MM.1S (cell line): ENCODE measurements around the gene CFP.

ENCODE experiments used
- DNase-seq: peaks from one replicate; pipeline ENCODE4 v3.0.0-alpha.2; 2015
- H2AFZ ChIP-seq: fragments of 300-600 bp; sonication (generic); 2 replicates; pipeline ENCODE4 v1.6.0; 2016; ENCODE audit warnings: antibody characterized with exemption, low read length
- H3F3A ChIP-seq: fragments of 300-600 bp; sonication (generic); 2 replicates; pipeline ENCODE4 v1.6.1; 2016; ENCODE audit warnings: mild to moderate bottlenecking, antibody characterized with exemption, low read length, moderate library complexity, mixed read lengths; ENCODE audit not compliant: insufficient read depth
- H3K27ac ChIP-seq: fragments of 300-600 bp; sonication (generic); 2 replicates; pipeline ENCODE4 v1.5.1; 2016; ENCODE audit warnings: mild to moderate bottlenecking, low read length
- H3K27me3 ChIP-seq: fragments of 300-600 bp; sonication (generic); replicated peaks from 2 replicates; pipeline ENCODE4 v1.6.0; 2016; ENCODE audit warnings: low read length; ENCODE audit not compliant: insufficient read depth
- H3K36me3 ChIP-seq: fragments of 300-600 bp; sonication (generic); replicated peaks from 2 replicates; pipeline ENCODE4 v1.6.1; 2016; ENCODE audit warnings: mild to moderate bottlenecking, low read length, mixed read lengths; ENCODE audit not compliant: insufficient read depth
- H3K4me1 ChIP-seq: fragments of 300-600 bp; sonication (generic); 2 replicates; pipeline ENCODE4 v1.6.1; 2016; ENCODE audit warnings: low read length, mixed read lengths
- H3K4me2 ChIP-seq: fragments of 300-600 bp; sonication (generic); 2 replicates; pipeline ENCODE4 v1.6.0; 2016; ENCODE audit warnings: low read depth, low read length
- H3K4me3 ChIP-seq: fragments of 300-600 bp; sonication (generic); 2 replicates; pipeline ENCODE4 v1.5.1; 2016; ENCODE audit warnings: low read length, mixed read lengths
- H3K79me2 ChIP-seq: fragments of 300-600 bp; sonication (generic); 2 replicates; pipeline ENCODE4 v1.6.1; 2016; ENCODE audit warnings: mixed run types, low read length, mixed read lengths
- H3K9ac ChIP-seq: fragments of 300-600 bp; sonication (generic); 2 replicates; pipeline ENCODE4 v1.6.1; 2016; ENCODE audit warnings: low read length, mixed read lengths
- H3K9me2 ChIP-seq: fragments of 300-600 bp; sonication (generic); replicated peaks from 2 replicates; pipeline ENCODE4 v1.6.1; 2016; ENCODE audit warnings: mild to moderate bottlenecking, low read length, mixed read lengths; ENCODE audit not compliant: insufficient read depth
- H3K9me3 ChIP-seq: fragments of 300-600 bp; sonication (generic); replicated peaks from 2 replicates; pipeline ENCODE4 v1.6.1; 2016; ENCODE audit warnings: mild to moderate bottlenecking, low read length, mixed read lengths; ENCODE audit not compliant: insufficient read depth
- H4K20me1 ChIP-seq: fragments of 300-600 bp; sonication (generic); 2 replicates; pipeline ENCODE4 v1.6.1; 2016; ENCODE audit warnings: mild to moderate bottlenecking, low read length, moderate library complexity, mixed read lengths; ENCODE audit not compliant: insufficient read depth
- EZH2 ChIP-seq: fragments of 300-600 bp; sonication (generic); optimal IDR thresholded peaks from 2 replicates; pipeline ENCODE3; 2017; ENCODE audit warnings: low read depth, mild to moderate bottlenecking, antibody characterized with exemption, low read length, mixed read lengths
- EZH2phosphoT487 ChIP-seq: fragments of 300-600 bp; sonication (generic); IDR thresholded peaks from 2 replicates; pipeline ENCODE4 v1.6.1; 2018; ENCODE audit warnings: antibody characterized with exemption, low read length
- TF ChIP-seq, protein P1 (sequence below): fragments of 300-600 bp; sonication (generic); IDR thresholded peaks from 2 replicates; pipeline ENCODE4 v1.5.1; 2016; ENCODE audit warnings: antibody characterized with exemption, low read length, mixed read lengths

Gene CFP

DNA sequence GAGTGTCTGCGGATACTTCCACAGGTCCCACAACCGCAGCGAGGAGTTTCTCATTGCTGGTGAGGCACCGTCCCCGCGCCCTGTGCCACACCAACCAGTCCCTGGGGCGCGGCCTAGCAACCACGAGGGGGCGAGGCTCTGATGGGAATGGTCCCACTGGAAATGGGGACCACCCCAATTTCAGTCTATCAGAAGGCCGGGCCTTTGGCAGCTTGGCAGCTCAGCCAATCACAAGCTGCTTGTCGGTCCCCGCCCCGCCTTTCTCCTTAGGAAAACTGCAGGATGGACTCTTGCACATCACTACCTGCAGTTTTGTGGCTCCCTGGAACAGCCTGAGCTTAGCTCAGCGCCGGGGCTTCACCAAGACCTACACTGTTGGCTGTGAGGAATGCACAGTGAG, 44.5 kb downstream of the CFP start:
- H4K20me1 ChIP-seq, result no peaks in the 10 kb centered on the region
- no peak overlapping the region for H3K4me2 ChIP-seq
- H2AFZ ChIP-seq, result no peak overlapping the region
- H3K4me1 ChIP-seq, result 0 out of 2 replicates have a peak, but pooled peaks cover 5% of the 10 kb centered on the region
- no peak overlapping the region for H3K4me3 ChIP-seq
- no peaks in the 10 kb centered on the region for H3F3A ChIP-seq
- no peaks in the 10 kb centered on the region for H3K27me3 ChIP-seq
- H3K36me3 ChIP-seq, result no peaks in the 10 kb centered on the region
- H3K9me2 ChIP-seq, result no peaks in the 10 kb centered on the region
- no peaks in the 10 kb centered on the region for H3K9me3 ChIP-seq
- H3K27ac ChIP-seq, result no peak overlapping the region
- H3K9ac ChIP-seq, result no peak overlapping the region
- TF ChIP-seq, protein P1, sequence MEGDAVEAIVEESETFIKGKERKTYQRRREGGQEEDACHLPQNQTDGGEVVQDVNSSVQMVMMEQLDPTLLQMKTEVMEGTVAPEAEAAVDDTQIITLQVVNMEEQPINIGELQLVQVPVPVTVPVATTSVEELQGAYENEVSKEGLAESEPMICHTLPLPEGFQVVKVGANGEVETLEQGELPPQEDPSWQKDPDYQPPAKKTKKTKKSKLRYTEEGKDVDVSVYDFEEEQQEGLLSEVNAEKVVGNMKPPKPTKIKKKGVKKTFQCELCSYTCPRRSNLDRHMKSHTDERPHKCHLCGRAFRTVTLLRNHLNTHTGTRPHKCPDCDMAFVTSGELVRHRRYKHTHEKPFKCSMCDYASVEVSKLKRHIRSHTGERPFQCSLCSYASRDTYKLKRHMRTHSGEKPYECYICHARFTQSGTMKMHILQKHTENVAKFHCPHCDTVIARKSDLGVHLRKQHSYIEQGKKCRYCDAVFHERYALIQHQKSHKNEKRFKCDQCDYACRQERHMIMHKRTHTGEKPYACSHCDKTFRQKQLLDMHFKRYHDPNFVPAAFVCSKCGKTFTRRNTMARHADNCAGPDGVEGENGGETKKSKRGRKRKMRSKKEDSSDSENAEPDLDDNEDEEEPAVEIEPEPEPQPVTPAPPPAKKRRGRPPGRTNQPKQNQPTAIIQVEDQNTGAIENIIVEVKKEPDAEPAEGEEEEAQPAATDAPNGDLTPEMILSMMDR, result no peak
- no peak for DNase-seq
- no peaks in the 10 kb centered on the region for H3K79me2 ChIP-seq

DNA sequence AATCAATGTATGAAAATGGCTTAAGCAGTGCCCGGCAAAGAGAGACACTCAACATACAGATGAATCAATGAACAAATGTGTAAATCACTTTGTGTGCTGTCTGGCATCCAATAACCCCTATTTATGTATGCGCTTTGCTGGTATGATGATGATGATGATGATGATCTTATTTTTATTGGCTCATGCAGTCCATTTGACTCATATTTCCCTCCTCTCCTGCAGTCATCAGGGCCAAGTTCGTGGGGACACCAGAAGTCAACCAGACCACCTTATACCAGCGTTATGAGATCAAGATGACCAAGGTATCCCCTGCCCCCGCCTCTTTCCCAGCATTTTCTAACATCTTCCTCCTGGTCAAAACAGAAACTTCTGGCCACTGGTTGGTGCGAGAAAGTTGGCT, 45.0 kb downstream of the CFP start:
- TF ChIP-seq, protein P1, result no peak
- TF ChIP-seq EZH2phosphoT487, result no peak
- TF ChIP-seq EZH2, result no peak
- no peaks in the 10 kb centered on the region for H4K20me1 ChIP-seq
- H3K9me2 ChIP-seq, result no peaks in the 10 kb centered on the region
- no peak overlapping the region for H3K4me3 ChIP-seq
- H3K27me3 ChIP-seq, result no peaks in the 10 kb centered on the region
- no peaks in the 10 kb centered on the region for H3K36me3 ChIP-seq
- 0 out of 2 replicates have a peak, but pooled peaks cover 5% of the 10 kb centered on the region for H3K4me1 ChIP-seq
- no peak overlapping the region for H3K4me2 ChIP-seq
- no peak overlapping the region for H2AFZ ChIP-seq
- no peaks in the 10 kb centered on the region for H3K9me3 ChIP-seq
- no peak overlapping the region for H3K9ac ChIP-seq
- no peaks in the 10 kb centered on the region for H3K79me2 ChIP-seq
- no peak overlapping the region for H3K27ac ChIP-seq
- no peak for DNase-seq
- H3F3A ChIP-seq, result no peaks in the 10 kb centered on the region

DNA sequence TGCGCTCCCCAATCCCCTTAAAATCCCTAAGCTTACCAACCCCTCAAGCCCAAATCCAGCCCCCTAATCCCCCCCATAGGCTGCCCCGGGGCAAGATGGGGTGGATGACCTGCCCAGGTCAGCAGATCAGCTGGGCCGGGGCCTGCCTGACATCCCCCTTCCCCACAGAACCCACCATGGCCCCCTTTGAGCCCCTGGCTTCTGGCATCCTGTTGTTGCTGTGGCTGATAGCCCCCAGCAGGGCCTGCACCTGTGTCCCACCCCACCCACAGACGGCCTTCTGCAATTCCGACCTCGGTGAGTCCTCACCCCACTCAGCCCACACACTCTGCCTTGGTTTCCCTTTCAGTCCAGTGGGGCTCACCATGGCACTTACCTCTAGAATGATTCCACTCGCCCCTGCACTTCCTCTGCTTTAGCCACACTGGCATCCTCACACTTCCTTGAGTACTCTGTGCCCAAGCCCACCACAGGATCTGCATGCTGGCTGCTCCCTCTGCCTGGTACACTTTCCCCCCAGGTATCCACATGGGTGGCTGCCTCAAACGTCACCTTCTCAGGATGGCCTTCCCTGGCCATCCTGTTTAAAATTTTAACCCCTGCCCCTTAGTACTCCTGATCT, 46.4 kb downstream of the CFP start:
- no peak overlapping the region for H3K27ac ChIP-seq
- no peaks in the 10 kb centered on the region for H3K27me3 ChIP-seq
- H3K4me3 ChIP-seq, result no peak overlapping the region
- no peaks in the 10 kb centered on the region for H3K9me2 ChIP-seq
- H3F3A ChIP-seq, result no peaks in the 10 kb centered on the region
- no peak overlapping the region for H3K9ac ChIP-seq
- 0 out of 2 replicates have a peak, but pooled peaks cover 5% of the 10 kb centered on the region for H3K4me1 ChIP-seq
- H3K79me2 ChIP-seq, result no peaks in the 10 kb centered on the region
- TF ChIP-seq, protein P1, result no peak
- TF ChIP-seq EZH2 (no peak), EZH2phosphoT487 (no peak)
- H4K20me1 ChIP-seq, result no peaks in the 10 kb centered on the region
- no peaks in the 10 kb centered on the region for H3K36me3 ChIP-seq
- no peak overlapping the region for H3K4me2 ChIP-seq
- DNase-seq, result no peak
- no peak overlapping the region for H2AFZ ChIP-seq
- no peaks in the 10 kb centered on the region for H3K9me3 ChIP-seq
